GM13976 (cell line): ENCODE data around the gene PEX7.

ENCODE experiments used
- DNase-seq: peaks from one replicate; pipeline ENCODE4 v3.0.0; 2012; ENCODE audit warnings: low spot score
- CTCF ChIP-seq: IDR thresholded peaks from 2 replicates; pipeline ENCODE4 v1.5.1; 2012; ENCODE audit warnings: borderline replicate concordance, mild to moderate bottlenecking; ENCODE audit not compliant: insufficient read depth; ENCODE audit errors: extremely low read depth, missing control alignments, control extremely low read depth
- in situ Hi-C: fragments of 300-500 bp; cut with MboI; formaldehyde crosslinking; loops from one replicate; pipeline ENCODE4 v1.12.0; 2022; ENCODE audit warnings: low sequenced_read_pairs, mixed read lengths, inconsistent platforms; ENCODE audit not compliant: unreplicated experiment

The PEX7 gene

GRCh38 chr6:136777651-136778050 lies 44.7 kb upstream of the PEX7 start:
- DNase-seq = no peak
- TF ChIP-seq CTCF = no peak
- in situ Hi-C loops = no loop called here

- no peak for DNase-seq
- TF ChIP-seq CTCF = no peak
- in situ Hi-C loops = no loop called here
Measured at GRCh38 chr6:136779682-136780081, 42.7 kb upstream of the PEX7 start.

- in situ Hi-C loops = no loop called here
- no peak for TF ChIP-seq CTCF
- DNase-seq = no peak
Measured at GRCh38 chr6:136780972-136781371, 41.4 kb upstream of the PEX7 start.

GRCh38 chr6:136782021-136782770 lies 40.2 kb upstream of the PEX7 start:
- no peak for TF ChIP-seq CTCF
- in situ Hi-C loops = no loop called here
- no peak for DNase-seq

GRCh38 chr6:136783021-136783420 lies 39.4 kb upstream of the PEX7 start:
- no peak for DNase-seq
- in situ Hi-C loops = no loop called here

GRCh38 chr6:136783495-136784270 lies 38.7 kb upstream of the PEX7 start:
- TF ChIP-seq CTCF = no peak
- peak; percentile 31 for DNase-seq
- in situ Hi-C loops = no loop called here

More at GRCh38 chr6:136783021-136783420, 39.4 kb upstream of the PEX7 start:
- no peak for TF ChIP-seq CTCF
